GM12878 (cell line): ENCODE measurements around the gene GPR119.

Experiments
- CREB1 ChIP-seq: IDR thresholded peaks from 2 replicates; pipeline ENCODE4 v1.6.1; 2012; ENCODE audit warnings: low read depth, mild to moderate bottlenecking, inconsistent platforms
- ETV6 ChIP-seq, 2 experiments: fragments of 450-650 bp in 1 of 2; IDR thresholded peaks in 1 of 2; conservative IDR thresholded peaks in 1 of 2; 2 replicates each; pipeline ENCODE4 v1.6.1; 2014; ENCODE audit warnings: antibody characterized with exemption in 1 of 2, borderline replicate concordance in 1 of 2, low read depth in 1 of 2, mild to moderate bottlenecking in 1 of 2, moderate library complexity in 1 of 2
- RBBP5 ChIP-seq: fragments of 200-600 bp; sonication (generic); conservative IDR thresholded peaks from 2 replicates; pipeline ENCODE4 v1.6.1; 2016
- SMC3 ChIP-seq: IDR thresholded peaks from 2 replicates; pipeline ENCODE4 v1.6.1; 2011; ENCODE audit warnings: low read length, improper control_type of control experiment, borderline replicate concordance
- SP1 ChIP-seq: IDR thresholded peaks from one replicate; pipeline ENCODE4 v1.6.1; 2011; ENCODE audit warnings: low read depth, low read length
- YY1 ChIP-seq: IDR thresholded peaks from 2 replicates; pipeline ENCODE4 v1.6.1; 2011; ENCODE audit warnings: low read depth, mild to moderate bottlenecking, low read length
- ZBTB40 ChIP-seq: fragments of 450-650 bp; IDR thresholded peaks from 2 replicates; pipeline ENCODE4 v1.6.1; 2016; ENCODE audit warnings: mild to moderate bottlenecking, moderate library complexity, borderline replicate concordance
- TF ChIP-seq, protein P1 (sequence below): IDR thresholded peaks from 2 replicates; pipeline ENCODE4 v1.6.1; 2011; ENCODE audit warnings: low read depth, low read length, improper control_type of control experiment, borderline replicate concordance

DNA sequence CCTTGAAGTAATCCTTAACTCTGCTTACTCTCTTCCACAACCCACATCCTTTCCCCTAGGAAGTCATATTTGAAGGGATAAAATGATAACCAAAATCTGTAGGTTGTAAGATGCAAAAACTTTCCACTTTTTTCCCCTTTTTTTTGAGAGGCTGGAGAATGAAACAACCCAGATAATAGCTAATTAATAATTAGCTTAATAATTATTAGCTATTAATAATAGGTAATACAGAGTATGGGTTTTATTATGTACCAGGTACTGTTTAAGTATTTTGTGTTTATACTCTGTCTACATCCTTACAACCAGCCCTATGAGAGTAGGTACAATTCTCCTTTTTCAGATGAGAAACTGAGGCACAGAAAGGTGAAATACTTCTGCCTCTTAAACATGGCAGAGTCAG is 9.4 kb downstream of the GPR119 start:
- TF ChIP-seq, protein P1, sequence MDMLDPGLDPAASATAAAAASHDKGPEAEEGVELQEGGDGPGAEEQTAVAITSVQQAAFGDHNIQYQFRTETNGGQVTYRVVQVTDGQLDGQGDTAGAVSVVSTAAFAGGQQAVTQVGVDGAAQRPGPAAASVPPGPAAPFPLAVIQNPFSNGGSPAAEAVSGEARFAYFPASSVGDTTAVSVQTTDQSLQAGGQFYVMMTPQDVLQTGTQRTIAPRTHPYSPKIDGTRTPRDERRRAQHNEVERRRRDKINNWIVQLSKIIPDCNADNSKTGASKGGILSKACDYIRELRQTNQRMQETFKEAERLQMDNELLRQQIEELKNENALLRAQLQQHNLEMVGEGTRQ: no peak
- no peak for TF ChIP-seq SP1
- no peak for TF ChIP-seq ZBTB40
- no peak for TF ChIP-seq SMC3
- no peak for TF ChIP-seq ETV6 (conservative IDR thresholded peaks at IDR 0.05 in 1 of 2, IDR thresholded peaks at IDR 0.05 in 1 of 2; ENCODE audit: borderline replicate concordance in 1 of 2, low read depth in 1 of 2)
- TF ChIP-seq CREB1: no peak
- TF ChIP-seq RBBP5: no peak
- no peak for TF ChIP-seq YY1
